IMR-90 (cell line): ENCODE measurements around the gene SLC39A6. TPM values are rescaled to one million over a fixed set of nuclear protein-coding genes. Genes with fewer than 3 reads are reported as not detected.

Experiments
- ATAC-seq: fragments of 200-7000 bp; cut with Tn5 transposase; 2 replicates; pipeline ENCODE4 v1.9.1; 2020; ENCODE audit warnings: low read depth, mild to moderate bottlenecking, moderate library complexity
- BruUV-seq: library from RNA; stranded (reverse); fragments of 400-500 nt; replicated peaks from 2 replicates; lab custom pipeline; 2021; lab: Mats Ljungman, UMichigan
- CTCF ChIA-PET: fragments of 300-600 bp; formaldehyde crosslinking; extraction: SDS; loops from one replicate; lab custom pipeline; 2021; ENCODE audit warnings: antibody characterized with exemption; lab: Yijun Ruan, JAX
- POLR2A ChIA-PET: fragments of 300-600 bp; sonication (Branson Sonifier 250); formaldehyde crosslinking; loops from one replicate; lab custom pipeline; 2022; ENCODE audit warnings: antibody characterized with exemption; ENCODE audit not compliant: unreplicated experiment; lab: Charles Lee
- DNase-seq: peaks from one replicate; pipeline ENCODE4 v3.0.0; 2013
- H2AFZ ChIP-seq: replicated peaks from 2 replicates; pipeline ENCODE3; 2013; ENCODE audit warnings: low read length, mild to moderate bottlenecking; ENCODE audit not compliant: poor library complexity
- H2AK5ac ChIP-seq: 2 replicates; pipeline ENCODE4 v1.6.1; 2013; ENCODE audit warnings: low read depth, low read length, inconsistent platforms
- H2AK9ac ChIP-seq: replicated peaks from 2 replicates; pipeline ENCODE3; 2013; ENCODE audit warnings: mild to moderate bottlenecking, low read depth, low read length, moderate library complexity; ENCODE audit not compliant: poor library complexity
- H2BK120ac ChIP-seq: 2 replicates; pipeline ENCODE4 v1.6.1; 2013; ENCODE audit warnings: low read depth, low read length, inconsistent platforms
- H2BK15ac ChIP-seq: 3 replicates; pipeline ENCODE4 v1.6.1; 2013; ENCODE audit warnings: low read depth, low read length, inconsistent platforms
- H2BK20ac ChIP-seq: 2 replicates; pipeline ENCODE4 v1.6.1; 2013; ENCODE audit warnings: low read depth, mild to moderate bottlenecking, inconsistent platforms, low read length, moderate library complexity
- H2BK5ac ChIP-seq: 2 replicates; pipeline ENCODE4 v1.6.1; 2013; ENCODE audit warnings: mild to moderate bottlenecking, low read depth, low read length, inconsistent platforms; ENCODE audit not compliant: poor library complexity, severe bottlenecking
- H3K14ac ChIP-seq: replicated peaks from 2 replicates; pipeline ENCODE4 v1.6.1; 2013; ENCODE audit warnings: low read depth, low read length, inconsistent platforms
- H3K18ac ChIP-seq: 2 replicates; pipeline ENCODE4 v1.6.1; 2013; ENCODE audit warnings: low read depth, low read length, control low read depth
- H3K23ac ChIP-seq: 2 replicates; pipeline ENCODE4 v1.6.1; 2013; ENCODE audit warnings: low read depth, low read length, inconsistent platforms
- H3K27ac ChIP-seq: 2 replicates; pipeline ENCODE4 v1.5.1; 2013; ENCODE audit warnings: mild to moderate bottlenecking, control low read depth, low read length; ENCODE audit not compliant: insufficient read depth
- H3K27me3 ChIP-seq: 2 replicates; pipeline ENCODE4 v1.6.1; 2013; ENCODE audit warnings: low read length; ENCODE audit not compliant: control insufficient read depth, insufficient read depth
- H3K36me3 ChIP-seq: 2 replicates; pipeline ENCODE4 v1.6.1; 2013; ENCODE audit warnings: low read length, mixed read lengths; ENCODE audit not compliant: control insufficient read depth, insufficient read depth
- H3K4ac ChIP-seq: 2 replicates; pipeline ENCODE4 v1.6.1; 2013; ENCODE audit warnings: low read depth, low read length, inconsistent platforms
- H3K4me1 ChIP-seq: 2 replicates; pipeline ENCODE4 v1.6.1; 2013; ENCODE audit warnings: low read length, mixed read lengths; ENCODE audit not compliant: control insufficient read depth, insufficient read depth
- H3K4me2 ChIP-seq: 2 replicates; pipeline ENCODE4 v1.6.1; 2013; ENCODE audit warnings: low read depth, mild to moderate bottlenecking, control low read depth, low read length, moderate library complexity
- H3K4me3 ChIP-seq: 2 replicates; pipeline ENCODE4 v1.5.1; 2013; ENCODE audit warnings: low read depth, mild to moderate bottlenecking, control low read depth, low read length, moderate library complexity; ENCODE audit not compliant: insufficient read depth
- H3K56ac ChIP-seq: 2 replicates; pipeline ENCODE4 v1.6.1; 2013; ENCODE audit warnings: low read length, inconsistent platforms; ENCODE audit not compliant: insufficient read depth; ENCODE audit errors: extremely low read depth
- H3K79me1 ChIP-seq, 2 experiments: 2 replicates each; pipeline ENCODE4 v1.6.1; 2013; ENCODE audit warnings: low read length in 2 of 2, inconsistent platforms in 1 of 2, low read depth in 1 of 2
- H3K9ac ChIP-seq: 2 replicates; pipeline ENCODE4 v1.6.1; 2013; ENCODE audit warnings: low read depth, low read length, control low read depth
- H3K9me1 ChIP-seq: 2 replicates; pipeline ENCODE4 v1.6.1; 2013; ENCODE audit warnings: low read length, inconsistent platforms; ENCODE audit not compliant: insufficient read depth
- H3K9me3 ChIP-seq: 2 replicates; pipeline ENCODE4 v1.6.1; 2013; ENCODE audit warnings: low read length; ENCODE audit not compliant: control insufficient read depth, insufficient read depth
- H4K20me1 ChIP-seq: 2 replicates; pipeline ENCODE4 v1.6.1; 2013; ENCODE audit warnings: low read length, inconsistent platforms; ENCODE audit not compliant: insufficient read depth
- H4K5ac ChIP-seq: 2 replicates; pipeline ENCODE4 v1.6.1; 2013; ENCODE audit warnings: mild to moderate bottlenecking, low read depth, low read length, control low read depth
- H4K8ac ChIP-seq, 2 experiments: 2 replicates each; pipeline ENCODE4 v1.6.1; 2013; ENCODE audit warnings: low read depth in 2 of 2, low read length in 2 of 2, control low read depth in 1 of 2, inconsistent platforms in 1 of 2
- H4K91ac ChIP-seq: 2 replicates; pipeline ENCODE4 v1.6.1; 2013; ENCODE audit warnings: low read depth, low read length, inconsistent platforms; ENCODE audit not compliant: insufficient read depth
- CEBPB ChIP-seq: IDR thresholded peaks from 2 replicates; pipeline ENCODE4 v1.6.1; 2012; ENCODE audit warnings: low read depth, low read length, improper control_type of control experiment
- CHD1 ChIP-seq: IDR thresholded peaks from 2 replicates; pipeline ENCODE4 v1.6.1; 2012; ENCODE audit warnings: low read depth, low read length, improper control_type of control experiment
- FOS ChIP-seq: fragments of 150-350 bp; IDR thresholded peaks from 2 replicates; pipeline ENCODE4 v1.6.1; 2016; ENCODE audit warnings: low read depth, low read length
- MAFK ChIP-seq: IDR thresholded peaks from 2 replicates; pipeline ENCODE4 v1.6.1; 2012; ENCODE audit warnings: low read depth, low read length, improper control_type of control experiment
- MAZ ChIP-seq: IDR thresholded peaks from 2 replicates; pipeline ENCODE4 v1.6.1; 2012; ENCODE audit warnings: low read depth, mild to moderate bottlenecking, low read length, improper control_type of control experiment, moderate library complexity, borderline replicate concordance
- RAD21 ChIP-seq: IDR thresholded peaks from 2 replicates; pipeline ENCODE4 v1.6.1; 2012; ENCODE audit warnings: low read length, improper control_type of control experiment
- RFX5 ChIP-seq: IDR thresholded peaks from 2 replicates; pipeline ENCODE4 v1.8.0; 2012; ENCODE audit warnings: low read depth, mild to moderate bottlenecking, low read length, moderate library complexity
- SMC3 ChIP-seq: fragments of 150-350 bp; IDR thresholded peaks from 2 replicates; pipeline ENCODE4 v1.6.1; 2016; ENCODE audit warnings: low read depth, mild to moderate bottlenecking, antibody characterized with exemption, low read length, moderate library complexity
- WGBS, 2 experiments: methylation state at CpG; one replicate each; pipeline versions ENCODE4 v1.1.5 to v1.1.7; 2013; ENCODE audit warnings: missing lambda C conversion rate in 2 of 2; ENCODE audit not compliant: insufficient read length in 1 of 2; ENCODE audit errors: extremely low coverage in 2 of 2; 5-methylcytosine and 5-hydroxymethylcytosine counted together
- dilution Hi-C: fragments of 300-500 bp; cut with HindIII; formaldehyde crosslinking; loops from one replicate; pipeline ENCODE4 v1.14.3; 2018; ENCODE audit warnings: low sequenced_read_pairs; ENCODE audit not compliant: unreplicated experiment
- in situ Hi-C: fragments of 300-500 bp; cut with MboI; formaldehyde crosslinking; loops from 3 replicates; pipeline ENCODE4 v1.14.3; 2019; ENCODE audit warnings: low sequenced_read_pairs, inconsistent platforms, mixed read lengths
- intact Hi-C: fragments of 100-400 bp; cut with micrococcal nuclease; formaldehyde crosslinking; loops from 2 replicates; pipeline ENCODE4 v1.10.0; 2022
- polyA plus RNA-seq, 3 experiments: library from polyadenylated mRNA; depleted of rRNA; stranded (reverse); fragments of >200 nt; gene quantifications; 2 replicates each; pipeline ENCODE4 v1.2.3, GENCODE V29; 2012; ENCODE audit warnings: low replicate concordance in 1 of 3
- total RNA-seq: library from RNA; depleted of rRNA; stranded (reverse); fragments of >200 nt; gene quantifications from 2 replicates; pipeline ENCODE4 v1.2.3, GENCODE V29; 2012
- TF ChIP-seq, protein P1 (sequence below): fragments of 150-350 bp; IDR thresholded peaks from 2 replicates; pipeline ENCODE4 v1.6.1; 2016; ENCODE audit warnings: low read depth, mild to moderate bottlenecking, low read length, moderate library complexity, borderline replicate concordance
- TF ChIP-seq, protein P2 (sequence below): conservative IDR thresholded peaks from 2 replicates; pipeline ENCODE4 v1.5.1; 2012; ENCODE audit warnings: mild to moderate bottlenecking, low read depth, low read length, improper control_type of control experiment

The SLC39A6 gene
- total and polyA plus RNA-seq, 2 of the 4 experiments (the other 2 are of a cell fraction) = 48.7 to 91.9 TPM

DNA sequence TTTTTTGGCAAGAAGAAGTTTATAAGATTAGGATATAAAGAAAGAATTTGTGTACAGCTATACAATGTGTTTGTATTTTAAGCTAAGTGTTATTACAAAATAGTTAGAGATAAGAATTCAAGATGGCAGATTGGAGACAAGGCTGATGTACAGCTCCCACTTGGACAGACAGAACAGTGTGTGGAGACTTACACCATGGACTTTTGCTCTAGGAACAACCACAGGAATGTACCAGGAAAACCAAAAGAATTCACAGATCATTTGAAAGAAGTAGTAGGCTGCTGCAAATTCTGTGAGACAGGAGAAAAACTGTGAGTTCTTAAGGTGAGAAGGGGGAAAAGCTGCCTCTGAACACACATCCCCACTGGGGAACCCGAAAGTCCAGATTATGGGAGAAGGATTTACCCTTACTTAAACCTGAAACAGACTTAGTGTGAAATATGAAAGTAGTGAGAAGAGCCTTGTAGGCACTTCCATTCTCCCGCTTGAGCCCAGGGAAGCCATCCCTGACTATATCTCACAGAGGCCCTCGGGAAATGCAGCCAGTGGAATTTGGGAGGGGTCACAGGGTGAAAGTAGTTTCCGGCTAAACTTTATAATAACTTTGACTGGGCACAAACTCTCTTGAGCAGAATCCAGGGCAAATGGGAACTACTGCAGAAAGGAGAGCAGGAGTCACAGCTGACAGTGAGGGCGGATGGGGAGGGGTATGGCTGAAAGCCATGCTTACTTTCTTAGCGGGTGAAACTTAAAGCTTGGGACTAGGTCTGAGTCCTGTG is 50.2 kb downstream of the SLC39A6 start:
- ChIA-PET CTCF (interaction anchor here (1.7 kb wide), 1 partner anchor 17 kb away, joined by 5 read pairs; no protein-coding TSS in a partner anchor), POLR2A (interaction anchor here (0.6 kb wide), 1 partner anchor 81 kb away, joined by 7 read pairs; no protein-coding TSS in a partner anchor)
- no TSS peak for BruUV-seq
- no peak overlapping the region for H2AFZ ChIP-seq
- no peaks in the 10 kb centered on the region for H4K20me1 ChIP-seq
- no peak overlapping the region for H4K8ac ChIP-seq
- H2BK5ac ChIP-seq = no peak overlapping the region
- no peaks in the 10 kb centered on the region for H3K9me1 ChIP-seq
- H4K5ac ChIP-seq = no peak overlapping the region
- H2BK15ac ChIP-seq = no peak overlapping the region
- H3K56ac ChIP-seq = no peak overlapping the region
- H3K27ac ChIP-seq = no peak overlapping the region
- H3K18ac ChIP-seq = no peak overlapping the region
- in situ Hi-C loops = no loop called here
- H3K36me3 ChIP-seq = no peaks in the 10 kb centered on the region
- no peaks in the 10 kb centered on the region for H3K27me3 ChIP-seq
- no peak overlapping the region for H4K91ac ChIP-seq
- H3K4me3 ChIP-seq = no peak overlapping the region
- intact Hi-C loops = no loop called here
- H2BK120ac ChIP-seq = no peak overlapping the region
- TF ChIP-seq CHD1 = no peak
- TF ChIP-seq CEBPB = no peak
- TF ChIP-seq SMC3 = no peak
- no peak for TF ChIP-seq FOS
- TF ChIP-seq RAD21 = no peak
- TF ChIP-seq RFX5 = no peak
- TF ChIP-seq MAFK = no peak
- TF ChIP-seq, protein P1, sequence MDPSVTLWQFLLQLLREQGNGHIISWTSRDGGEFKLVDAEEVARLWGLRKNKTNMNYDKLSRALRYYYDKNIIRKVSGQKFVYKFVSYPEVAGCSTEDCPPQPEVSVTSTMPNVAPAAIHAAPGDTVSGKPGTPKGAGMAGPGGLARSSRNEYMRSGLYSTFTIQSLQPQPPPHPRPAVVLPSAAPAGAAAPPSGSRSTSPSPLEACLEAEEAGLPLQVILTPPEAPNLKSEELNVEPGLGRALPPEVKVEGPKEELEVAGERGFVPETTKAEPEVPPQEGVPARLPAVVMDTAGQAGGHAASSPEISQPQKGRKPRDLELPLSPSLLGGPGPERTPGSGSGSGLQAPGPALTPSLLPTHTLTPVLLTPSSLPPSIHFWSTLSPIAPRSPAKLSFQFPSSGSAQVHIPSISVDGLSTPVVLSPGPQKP = no peak
- TF ChIP-seq MAZ = no peak
- TF ChIP-seq, protein P2, sequence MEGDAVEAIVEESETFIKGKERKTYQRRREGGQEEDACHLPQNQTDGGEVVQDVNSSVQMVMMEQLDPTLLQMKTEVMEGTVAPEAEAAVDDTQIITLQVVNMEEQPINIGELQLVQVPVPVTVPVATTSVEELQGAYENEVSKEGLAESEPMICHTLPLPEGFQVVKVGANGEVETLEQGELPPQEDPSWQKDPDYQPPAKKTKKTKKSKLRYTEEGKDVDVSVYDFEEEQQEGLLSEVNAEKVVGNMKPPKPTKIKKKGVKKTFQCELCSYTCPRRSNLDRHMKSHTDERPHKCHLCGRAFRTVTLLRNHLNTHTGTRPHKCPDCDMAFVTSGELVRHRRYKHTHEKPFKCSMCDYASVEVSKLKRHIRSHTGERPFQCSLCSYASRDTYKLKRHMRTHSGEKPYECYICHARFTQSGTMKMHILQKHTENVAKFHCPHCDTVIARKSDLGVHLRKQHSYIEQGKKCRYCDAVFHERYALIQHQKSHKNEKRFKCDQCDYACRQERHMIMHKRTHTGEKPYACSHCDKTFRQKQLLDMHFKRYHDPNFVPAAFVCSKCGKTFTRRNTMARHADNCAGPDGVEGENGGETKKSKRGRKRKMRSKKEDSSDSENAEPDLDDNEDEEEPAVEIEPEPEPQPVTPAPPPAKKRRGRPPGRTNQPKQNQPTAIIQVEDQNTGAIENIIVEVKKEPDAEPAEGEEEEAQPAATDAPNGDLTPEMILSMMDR = no peak
- peaks cover 3% of the 10 kb centered on the region; the same call in 1 of the 2 replicates for H3K4me1 ChIP-seq
- ATAC-seq (peak; percentile 77), DNase-seq (peak; percentile 71)
- H3K9me3 ChIP-seq = peaks cover 7% of the 10 kb centered on the region
- no peak overlapping the region for H3K9ac ChIP-seq
- H2AK5ac ChIP-seq = no peak overlapping the region
- H3K4me2 ChIP-seq = no peak overlapping the region
- no peak overlapping the region for H3K14ac ChIP-seq
- H3K4ac ChIP-seq = no peak overlapping the region; the same call in 1 of the 2 replicates
- H3K79me1 ChIP-seq = no peaks in the 10 kb centered on the region
- WGBS, 2 experiments = no CpG with 5 or more reads among the region's 6 CpGs
- H3K23ac ChIP-seq = no peak overlapping the region
- H2AK9ac ChIP-seq = no peak overlapping the region
- H2BK20ac ChIP-seq = no peak overlapping the region
- dilution Hi-C loops = no loop called here
